Mesenteric fat pad (tissue), 1 donor: ENCODE results near the gene RIC8B. TPM values are rescaled to one million over a fixed set of nuclear protein-coding genes. Genes with fewer than 3 reads are reported as not detected.

Experiments used
- DNase-seq: peaks from one replicate; pipeline ENCODE4 v3.0.0-alpha.2; 2020; ENCODE audit warnings: low spot score
- total RNA-seq: library from RNA; stranded (reverse); fragmentation: NEBNext Ultra II Directional; extraction: Animal tissue kit (Norgen Biotek cat#: 25700); gene quantifications from one replicate; pipeline ENCODE4 v1.2.1, GENCODE V29; 2021
- donor health status: DM: yes; HTN: yes; CAD: no.

Gene RIC8B
- total RNA-seq, 1 donor from 2014 or later: 23.3 TPM

DNA sequence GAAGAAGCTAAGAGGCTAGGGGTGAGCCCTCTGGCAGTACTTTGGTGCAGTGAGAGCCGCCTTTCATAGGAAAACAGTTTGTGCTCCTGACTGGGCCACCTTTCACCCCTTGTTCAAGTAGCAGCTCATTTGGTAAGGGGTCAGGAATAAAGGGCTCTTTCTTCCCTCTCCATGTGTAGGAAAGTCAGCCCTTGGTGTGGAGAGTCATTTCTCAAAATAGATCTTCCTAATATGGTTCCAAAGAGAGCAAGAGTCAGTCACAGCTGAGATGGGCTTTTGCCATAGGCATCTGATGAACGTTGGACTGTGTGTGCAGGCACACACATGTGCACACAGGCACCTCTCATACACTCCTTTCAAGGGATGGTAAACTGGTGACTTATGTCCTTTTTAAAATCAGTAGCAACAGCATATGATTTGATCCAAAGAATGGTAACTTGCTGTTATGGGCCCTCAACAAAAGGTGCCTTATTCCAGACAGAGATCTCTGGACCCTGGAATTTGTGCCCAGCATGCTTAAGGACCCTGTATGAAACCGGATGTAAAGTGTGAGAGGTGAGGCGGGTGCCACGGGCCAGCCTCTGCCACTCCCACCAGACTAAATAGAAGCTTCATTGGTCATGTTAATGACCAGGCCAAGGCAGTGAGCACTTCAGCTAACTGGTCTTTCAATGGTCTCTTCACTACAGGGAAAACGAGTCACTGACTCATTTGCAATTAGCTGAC lies 16.7 kb upstream of the RIC8B start:
- no peak for DNase-seq

DNA sequence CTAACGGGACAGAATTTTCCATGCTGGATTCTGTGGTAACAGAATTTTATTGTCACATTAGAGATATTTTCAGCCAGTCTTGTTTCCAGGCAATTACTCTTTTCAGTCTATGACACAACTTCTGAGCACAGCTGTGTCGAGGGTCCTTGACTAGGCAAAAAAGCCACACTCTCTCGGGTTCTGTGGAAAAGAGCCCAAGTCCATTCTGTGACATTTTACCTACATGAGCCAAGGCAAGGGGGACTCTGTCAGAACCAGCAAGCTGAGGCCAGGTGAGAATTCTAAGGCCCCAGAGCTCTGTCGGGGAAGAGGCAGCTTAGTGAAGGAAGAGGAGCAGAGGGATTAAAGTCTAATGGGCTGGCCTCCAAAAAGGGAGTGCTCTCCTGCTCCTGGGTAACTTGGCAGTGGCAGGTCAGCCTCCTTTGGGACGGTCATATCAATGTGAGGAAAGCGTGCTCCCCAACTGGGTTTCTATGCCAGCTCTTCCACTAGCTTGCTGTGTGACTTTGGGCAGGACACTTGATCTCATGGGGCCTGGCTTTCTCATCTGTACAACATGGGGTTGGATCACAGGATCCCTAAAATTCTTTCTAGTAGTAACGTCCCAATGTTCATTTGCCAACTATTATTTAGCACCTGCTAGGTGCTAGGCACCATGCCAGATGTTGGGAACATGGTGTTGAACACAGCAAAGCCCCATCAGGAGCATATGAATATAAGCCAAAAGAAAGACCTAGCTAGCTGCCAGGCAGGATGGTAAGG lies 16.0 kb upstream of the RIC8B start:
- DNase-seq: no peak

DNA sequence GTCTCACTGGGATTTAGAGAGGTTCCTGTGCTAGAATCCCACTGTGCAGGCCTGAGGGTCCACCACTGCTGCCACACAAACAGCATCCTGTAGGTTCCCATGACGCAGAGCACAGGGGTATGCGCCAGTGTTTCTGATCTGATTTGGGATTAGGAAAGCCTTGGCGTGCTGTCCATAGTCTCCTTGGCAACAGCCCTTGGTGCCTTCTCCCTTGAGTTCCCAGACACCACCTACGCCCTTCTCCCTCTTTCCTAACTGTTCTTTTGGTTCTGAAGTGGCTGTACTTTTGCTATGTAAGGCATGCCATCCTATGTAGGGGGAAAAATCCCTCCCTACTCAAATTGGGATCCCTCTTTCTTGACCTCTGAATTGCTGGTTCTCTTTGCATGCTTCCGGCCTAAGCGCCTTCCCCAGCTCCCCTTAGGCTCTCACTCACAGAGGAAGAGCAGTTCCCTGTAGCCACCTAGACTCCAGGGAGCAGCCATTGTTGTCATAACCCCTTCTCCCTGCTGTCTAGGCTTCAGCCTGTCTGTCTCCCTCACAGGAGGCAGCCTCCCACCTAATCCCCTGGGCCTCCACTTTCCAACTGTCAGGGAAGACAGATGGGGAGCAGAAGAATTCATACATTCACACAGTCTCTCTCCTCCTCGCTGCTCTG lies 14.8 kb upstream of the RIC8B start:
- no peak for DNase-seq

DNA sequence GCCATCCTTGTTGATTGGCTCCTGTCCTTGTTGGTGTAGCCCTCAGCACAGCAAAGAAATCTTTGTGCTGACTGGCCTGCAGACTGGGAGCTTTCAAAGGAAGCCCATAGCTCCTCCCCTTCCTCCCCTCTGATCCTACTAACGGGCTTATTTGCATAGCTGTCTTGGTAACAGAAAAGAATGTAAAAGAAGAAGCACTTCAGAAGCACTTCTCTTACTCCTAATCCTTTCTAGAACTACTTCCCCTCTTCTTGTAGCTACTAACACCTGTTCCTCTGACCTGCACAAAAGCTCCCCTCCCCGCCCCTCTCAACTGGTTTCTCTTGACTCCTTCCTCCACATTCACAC lies 14.3 kb upstream of the RIC8B start:
- no peak for DNase-seq

DNA sequence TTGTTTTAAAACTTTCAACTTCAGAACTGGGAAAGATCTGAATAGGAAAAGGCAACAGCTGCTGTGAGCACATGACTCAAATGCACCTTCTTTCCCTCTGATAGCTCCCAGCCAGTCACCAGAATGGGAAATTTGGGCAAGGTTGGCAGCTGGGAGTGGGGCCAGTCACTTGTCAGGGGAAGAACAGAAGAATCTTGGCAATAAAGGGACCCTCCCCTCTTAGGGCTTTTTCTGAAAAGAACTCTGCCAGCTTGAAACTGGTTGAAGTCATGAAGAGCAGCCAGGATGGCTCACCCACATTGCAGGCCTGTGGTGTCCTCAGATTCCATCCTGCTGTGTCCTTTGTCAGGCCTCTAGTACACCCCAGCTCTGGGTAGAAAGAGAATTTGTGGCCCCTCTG lies 10.3 kb upstream of the RIC8B start:
- no peak for DNase-seq

DNA sequence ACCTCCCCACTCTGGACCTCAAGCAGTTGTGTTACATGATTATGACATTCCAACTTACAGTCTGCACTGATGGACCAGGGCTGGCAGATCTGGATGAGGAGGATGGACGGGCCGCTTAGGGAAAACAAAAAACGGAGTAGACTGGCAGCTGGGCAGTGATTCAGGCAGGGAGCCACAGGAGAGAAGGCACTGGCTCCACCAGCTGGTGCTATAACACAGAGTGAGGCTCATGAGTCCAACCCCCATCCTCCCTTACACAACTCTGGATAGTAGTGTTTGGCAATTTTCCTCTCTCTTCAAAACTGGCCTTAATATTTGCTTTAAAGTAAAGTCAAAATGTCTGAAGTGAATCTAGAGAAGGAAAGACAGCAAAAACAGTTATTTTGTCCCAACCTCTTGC lies 9.7 kb upstream of the RIC8B start:
- no peak for DNase-seq

- no peak for DNase-seq
Observed at GRCh38 chr12:106766393-106766826, 8.1 kb upstream of the RIC8B start.

GRCh38 chr12:106767206-106767605 lies 7.3 kb upstream of the RIC8B start:
- DNase-seq: no peak

DNA sequence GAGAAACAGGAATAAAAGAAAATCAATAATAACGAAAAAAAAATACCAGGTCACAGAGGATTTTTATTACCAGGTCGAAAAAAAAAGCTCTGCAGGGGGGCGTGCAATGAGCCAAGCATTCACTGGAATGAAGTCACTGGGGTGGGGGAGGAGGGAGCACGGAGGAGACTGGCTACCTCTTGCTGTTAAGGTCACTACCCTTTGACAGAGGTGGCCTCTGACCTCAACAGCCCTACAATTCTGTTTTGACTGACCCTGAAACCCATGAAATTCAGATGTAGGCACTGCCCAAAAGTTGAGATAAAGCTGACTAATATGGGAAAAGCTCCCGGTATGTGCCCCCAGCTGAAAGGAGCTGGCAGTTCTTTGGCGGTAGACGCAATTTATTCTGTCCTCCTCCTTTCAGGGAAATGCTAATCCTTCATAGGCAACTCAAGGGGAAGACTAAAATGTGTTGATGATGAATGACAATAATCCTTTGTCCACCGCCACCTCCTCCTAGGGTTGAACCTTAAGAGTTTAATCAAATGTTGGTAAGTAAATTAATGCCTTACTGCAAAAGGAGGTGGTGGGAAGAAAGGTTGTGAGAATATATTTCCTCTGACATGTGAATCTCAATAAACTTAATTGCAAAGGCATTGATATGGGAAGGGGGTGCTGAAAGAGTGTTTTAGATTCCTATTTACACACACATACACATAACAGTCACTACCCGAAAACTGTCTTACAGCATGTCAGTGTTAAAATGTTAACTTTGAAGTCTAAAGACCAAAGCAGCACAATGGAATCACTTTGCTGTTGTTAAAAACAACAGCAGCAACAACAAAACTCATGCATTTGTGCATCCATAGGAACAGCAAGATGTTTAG lies 6.3 kb upstream of the RIC8B start:
- DNase-seq: no peak

GRCh38 chr12:106769078-106769477 lies 5.4 kb upstream of the RIC8B start:
- no peak for DNase-seq

DNA sequence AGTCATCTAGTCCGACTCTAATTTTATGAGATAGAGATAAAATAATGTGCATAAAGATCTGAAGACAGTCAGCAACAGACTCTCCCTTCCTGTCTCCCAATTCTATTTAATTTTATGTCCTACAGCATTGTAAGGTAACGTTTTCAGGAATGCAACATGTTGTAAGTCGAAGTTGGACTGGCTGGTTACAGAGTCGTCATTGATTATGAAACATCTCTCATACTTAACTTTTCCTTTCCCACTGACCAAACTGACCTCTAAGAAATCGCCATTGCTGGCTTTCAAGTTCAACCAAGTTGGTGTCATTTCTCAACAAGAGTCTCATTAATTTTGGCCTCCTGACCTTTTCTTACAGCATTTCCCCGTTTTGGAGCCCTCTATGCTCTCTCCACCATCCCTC lies 4.9 kb upstream of the RIC8B start:
- DNase-seq: no peak

GRCh38 chr12:106771425-106771824 lies 3.1 kb upstream of the RIC8B start:
- DNase-seq: no peak

- DNase-seq: no peak
Observed at GRCh38 chr12:106773286-106774004, 1.0 kb upstream of the RIC8B start.

GRCh38 chr12:106774808-106775524 lies 484 bp downstream of the RIC8B start:
- DNase-seq: no peak

DNA sequence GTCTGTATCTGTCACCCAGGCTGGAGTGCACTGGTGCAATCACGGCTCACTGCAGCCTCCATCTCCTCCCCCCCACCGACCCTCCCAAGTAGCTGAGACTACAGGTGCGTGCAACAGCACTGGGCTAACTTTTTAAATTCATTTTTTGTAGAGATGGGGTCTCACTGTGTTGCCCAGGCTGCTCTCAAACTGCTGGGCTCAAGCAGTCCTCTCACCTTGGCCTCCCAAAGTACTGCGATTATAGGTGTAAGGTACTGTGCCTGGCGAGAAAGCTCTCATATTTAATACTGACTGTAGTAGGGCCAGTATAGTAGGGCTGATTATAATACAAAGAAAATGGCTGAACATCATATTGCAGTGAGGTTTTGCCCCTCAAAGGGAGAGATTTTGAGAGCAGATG lies 2.4 kb downstream of the RIC8B start:
- DNase-seq: no peak

DNA sequence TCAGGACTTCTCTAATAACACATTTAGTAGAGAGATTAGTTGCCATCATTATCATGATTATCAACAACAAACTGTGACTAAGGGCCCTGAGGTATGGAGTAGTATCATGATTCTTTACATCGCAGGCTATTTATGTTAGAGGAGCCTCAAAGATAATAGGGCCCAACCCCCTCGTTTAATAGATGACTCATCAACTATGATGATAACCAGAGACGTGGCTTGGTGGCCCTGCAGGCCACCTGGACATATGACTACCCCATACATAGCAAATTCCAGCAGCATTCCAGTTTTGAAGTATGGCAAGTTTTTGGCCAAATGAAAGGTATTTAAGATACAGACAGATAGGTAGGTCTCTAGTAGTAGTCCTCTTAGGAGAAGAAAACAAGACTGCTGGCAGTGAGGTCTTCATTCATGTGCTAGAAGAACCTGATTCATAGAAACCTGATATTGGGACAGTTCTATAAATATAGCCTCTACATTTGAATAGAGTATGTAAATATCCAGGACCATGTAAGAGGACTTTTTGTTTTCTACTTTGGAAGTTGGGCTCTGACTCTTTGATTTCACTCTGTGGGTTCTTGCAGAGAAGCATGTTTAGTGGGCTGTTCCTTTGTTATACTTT lies 5.6 kb downstream of the RIC8B start:
- no peak for DNase-seq

DNA sequence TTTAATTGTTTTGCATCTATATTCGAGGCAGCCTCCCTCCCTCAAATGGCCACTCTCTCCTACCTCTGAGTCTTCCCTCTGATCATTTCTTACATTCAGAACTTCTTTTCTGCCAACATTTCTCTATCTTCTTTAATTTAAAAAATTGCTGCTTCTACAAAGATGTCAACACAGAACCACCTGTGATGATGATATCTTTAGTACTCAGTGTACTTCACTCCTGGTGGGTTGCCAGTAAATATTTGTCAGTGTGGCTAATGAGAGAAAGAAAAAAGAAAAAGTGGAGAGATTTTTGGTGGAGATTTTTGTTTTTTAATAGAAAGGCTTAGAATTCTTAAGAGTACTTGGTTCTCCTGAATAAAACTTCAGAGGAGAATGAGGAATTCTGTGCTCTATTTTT lies 8.1 kb downstream of the RIC8B start:
- no peak for DNase-seq

DNA sequence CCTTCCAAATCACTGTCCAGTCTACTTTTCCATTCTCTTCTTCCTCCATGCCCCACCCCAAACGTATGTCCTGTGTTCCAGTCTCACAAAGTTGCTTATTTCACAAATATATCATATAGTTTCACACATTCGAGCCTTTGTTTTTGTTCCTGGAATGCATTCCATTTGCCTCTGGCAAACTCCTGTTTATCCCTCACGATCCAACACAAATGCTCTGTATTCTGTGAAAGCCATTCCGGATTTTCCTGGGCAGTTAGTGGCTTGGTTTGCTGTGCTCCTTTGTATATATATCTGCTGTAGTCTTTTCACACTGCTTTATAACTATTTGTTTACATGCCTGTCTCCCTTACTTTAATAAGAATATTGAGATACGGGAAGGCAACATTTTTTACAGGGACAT lies 9.0 kb downstream of the RIC8B start:
- DNase-seq: no peak

- DNase-seq: no peak
Observed at GRCh38 chr12:106790020-106790419, 15.5 kb downstream of the RIC8B start.

GRCh38 chr12:106791531-106791930 lies 17.0 kb downstream of the RIC8B start:
- no peak for DNase-seq
